CD4-positive, alpha-beta T cell treated with Interleukin-6 at 100 ng/mL for 8 hours (primary cell): Measurements from ENCODE around the gene EVL.
"Not testable (repeated sequence)": the region's sequence is repeated elsewhere in the genome, so short reads cannot be mapped to it uniquely, and the experiment has no call there.

Experiments used
- DNase-seq: peaks from one replicate; pipeline ENCODE4 v3.0.0-alpha.2; 2020; ENCODE audit warnings: mixed read lengths, low spot score

Gene EVL, protein sequence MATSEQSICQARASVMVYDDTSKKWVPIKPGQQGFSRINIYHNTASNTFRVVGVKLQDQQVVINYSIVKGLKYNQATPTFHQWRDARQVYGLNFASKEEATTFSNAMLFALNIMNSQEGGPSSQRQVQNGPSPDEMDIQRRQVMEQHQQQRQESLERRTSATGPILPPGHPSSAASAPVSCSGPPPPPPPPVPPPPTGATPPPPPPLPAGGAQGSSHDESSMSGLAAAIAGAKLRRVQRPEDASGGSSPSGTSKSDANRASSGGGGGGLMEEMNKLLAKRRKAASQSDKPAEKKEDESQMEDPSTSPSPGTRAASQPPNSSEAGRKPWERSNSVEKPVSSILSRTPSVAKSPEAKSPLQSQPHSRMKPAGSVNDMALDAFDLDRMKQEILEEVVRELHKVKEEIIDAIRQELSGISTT

DNA sequence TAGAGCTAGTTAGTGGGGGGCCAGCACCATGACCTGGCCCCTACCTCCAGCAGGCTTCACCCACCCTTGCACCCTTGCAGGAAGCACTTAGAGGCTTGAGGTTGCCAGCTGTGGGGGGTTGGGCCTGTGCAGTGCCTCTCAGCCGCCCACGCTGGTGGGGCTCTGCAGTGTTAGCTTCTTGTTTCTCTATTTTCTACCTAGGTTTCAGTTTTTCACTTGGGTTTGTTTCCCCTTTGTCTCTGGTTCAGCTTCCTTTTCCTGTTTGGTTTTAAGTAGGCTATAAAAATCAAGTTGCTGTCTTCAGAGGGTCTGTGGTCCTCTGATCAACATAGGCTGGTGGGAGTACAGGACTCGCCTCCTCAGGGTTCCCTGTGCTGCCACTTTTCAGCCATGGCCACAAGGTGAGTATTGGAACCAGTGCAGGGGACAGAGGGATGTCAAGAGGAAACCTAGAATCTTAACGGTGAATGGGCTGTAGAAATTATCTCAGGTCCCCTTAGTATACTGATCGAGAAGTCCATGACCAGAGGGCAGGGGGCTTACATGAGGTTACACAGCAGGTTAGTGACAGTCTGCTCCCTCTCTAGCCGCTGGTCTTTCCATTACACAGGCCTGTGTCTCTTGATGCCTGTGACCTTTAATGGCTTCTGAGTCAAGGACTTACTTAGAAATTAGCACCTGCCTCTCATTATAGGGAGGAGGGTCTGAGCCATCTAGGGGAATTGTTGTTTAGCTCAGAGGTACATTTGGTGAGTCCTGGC lies at the start of gene EVL:
TSS of gene EVL (plus strand) at position 312 of the 761 bp plus-strand sequence. CDS start at position 391, 79 bp downstream.
- DNase-seq, result peak; percentile 85

GRCh38 chr14:100017553-100017952 lies 47.7 kb upstream of the EVL start:
- DNase-seq, result no peak

DNA sequence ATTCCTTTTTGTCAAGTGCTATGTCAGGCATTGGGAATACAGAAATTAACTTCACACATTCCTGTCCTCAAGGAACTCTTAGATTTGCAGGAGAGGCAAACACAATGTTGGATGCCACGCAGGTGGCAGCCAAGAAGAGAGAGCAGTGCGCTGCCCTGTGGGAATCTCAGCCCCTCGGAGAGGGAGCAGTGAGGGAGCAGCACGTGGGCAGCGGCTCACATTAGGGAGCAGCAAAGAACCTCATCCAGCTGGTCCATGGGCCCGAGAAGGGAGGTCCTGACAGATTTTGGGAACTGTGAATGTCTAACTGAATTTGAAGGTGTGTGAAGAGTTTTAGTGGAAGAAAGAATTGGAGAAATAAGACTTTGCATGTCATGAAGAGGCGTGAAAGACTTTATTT lies 47.2 kb upstream of the EVL start:
- DNase-seq, result no peak

GRCh38 chr14:100018482-100018881 lies 46.7 kb upstream of the EVL start:
- DNase-seq, result no peak

DNA sequence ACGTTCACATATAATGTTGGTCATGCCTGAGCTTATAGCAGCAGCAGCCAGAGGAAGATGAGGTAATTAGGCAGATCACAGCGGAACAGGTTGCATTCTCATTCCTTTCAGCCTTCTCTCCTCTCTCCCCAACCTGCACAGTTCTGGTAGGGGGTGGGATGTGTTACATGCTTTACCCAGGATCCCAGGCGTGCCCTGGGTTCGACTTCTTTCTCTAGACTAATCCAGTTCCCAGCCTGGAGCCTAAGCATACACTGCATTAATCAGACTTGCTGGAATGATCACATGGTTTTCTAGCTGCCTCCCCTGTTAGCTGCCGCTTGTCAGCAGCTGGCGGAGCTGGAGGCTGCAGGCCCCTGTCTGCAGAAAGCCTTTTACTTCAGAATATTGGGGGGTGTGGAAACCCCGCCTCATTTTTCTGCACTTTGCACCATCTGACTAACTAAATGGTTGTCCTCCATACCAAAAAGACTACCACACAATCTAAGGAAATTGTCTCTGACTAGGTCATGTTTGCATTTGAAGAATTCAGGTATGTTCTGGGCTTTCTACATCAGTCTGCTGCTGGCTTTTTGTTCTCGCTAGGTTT lies 46.0 kb upstream of the EVL start:
- DNase-seq, result no peak

DNA sequence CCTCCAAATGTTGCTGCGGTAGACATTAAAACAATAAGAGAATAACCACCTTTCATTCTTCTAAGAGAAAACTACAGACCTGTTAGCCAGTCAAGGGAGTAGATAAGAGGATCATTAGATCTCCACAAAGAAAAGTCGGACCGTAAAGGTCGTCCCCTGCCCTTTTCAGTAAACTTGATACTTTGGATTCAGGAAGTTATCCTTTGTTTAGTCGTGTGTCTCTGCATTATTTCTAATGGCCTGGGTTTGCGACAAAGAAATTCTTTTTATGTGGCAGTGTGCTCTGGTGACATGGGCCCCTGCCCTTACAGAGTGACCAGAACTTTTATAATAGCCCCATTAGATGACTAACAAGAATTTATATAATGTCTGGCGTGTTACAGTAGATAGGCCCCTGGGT lies 44.6 kb upstream of the EVL start:
- DNase-seq, result no peak

DNA sequence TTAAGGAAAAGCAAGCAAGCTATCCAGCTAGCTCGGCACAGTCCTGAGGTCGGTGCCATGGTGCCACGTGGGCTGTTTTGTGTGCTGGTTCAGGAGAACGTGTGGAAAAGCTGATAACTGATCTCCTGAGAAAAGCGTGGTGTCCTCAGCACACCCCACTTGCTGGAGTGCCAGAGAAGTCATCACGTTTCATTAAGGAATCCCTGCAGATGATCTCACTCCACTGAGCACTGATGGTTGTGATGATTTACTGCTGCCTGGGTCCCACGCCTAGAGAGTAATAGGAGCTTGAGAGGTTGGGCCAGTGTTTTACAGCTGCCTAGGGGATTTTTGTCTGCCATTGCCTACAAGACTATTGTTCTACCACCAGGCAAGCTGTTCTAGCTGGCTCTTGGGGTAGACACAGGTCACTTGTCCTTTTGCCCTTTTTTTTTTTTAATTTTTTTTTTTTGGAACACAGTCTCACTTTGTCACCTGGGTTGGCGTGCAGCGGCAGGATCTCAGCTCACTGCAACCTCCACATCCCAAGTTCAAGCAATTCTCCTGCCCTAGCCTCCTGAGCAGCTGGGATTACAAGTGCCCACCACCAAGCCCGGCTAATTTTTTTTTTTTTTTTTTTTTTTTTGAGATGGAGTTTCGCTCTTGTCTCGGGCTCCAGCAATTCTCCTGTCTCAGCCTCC lies 42.3 kb upstream of the EVL start:
- no peak for DNase-seq

GRCh38 chr14:100025111-100025510 lies 40.1 kb upstream of the EVL start:
- DNase-seq, result peak; percentile 4

- no peak for DNase-seq
Observed at GRCh38 chr14:100027771-100028490, 37.3 kb upstream of the EVL start.

DNA sequence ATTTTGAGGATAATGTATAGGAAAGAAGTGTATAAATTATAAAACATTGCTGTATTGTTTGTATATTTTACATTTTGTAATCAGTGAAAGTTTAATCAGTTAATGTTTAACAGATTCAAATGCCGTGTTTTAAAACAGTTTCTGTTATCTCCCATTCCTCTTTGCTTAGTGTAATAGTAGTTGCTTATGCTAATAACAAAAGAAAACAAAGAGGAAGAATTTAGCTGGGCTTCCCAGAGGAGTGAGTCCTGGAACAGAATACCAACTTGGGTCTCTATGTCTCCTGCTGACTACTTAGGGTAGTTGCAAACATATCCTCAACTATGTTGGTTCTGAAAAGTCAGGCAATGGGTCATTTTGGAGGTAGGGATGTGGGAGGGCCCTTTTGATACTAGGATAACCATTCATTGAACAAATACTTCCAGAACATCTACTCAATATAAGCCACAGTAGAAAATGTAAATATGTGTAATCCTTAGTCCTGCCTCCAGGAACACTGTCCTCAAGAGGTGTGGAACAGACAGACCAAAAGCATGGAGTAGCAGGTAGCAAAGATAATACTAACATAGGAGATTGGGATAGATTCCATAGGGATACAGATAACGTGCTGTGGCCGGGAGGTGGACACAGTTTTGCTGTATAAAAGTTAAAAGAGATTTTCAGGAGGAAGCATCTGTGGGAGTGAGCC lies 36.1 kb upstream of the EVL start:
- no peak for DNase-seq

GRCh38 chr14:100030006-100030405 lies 35.2 kb upstream of the EVL start:
- DNase-seq, result not testable (repeated sequence)

DNA sequence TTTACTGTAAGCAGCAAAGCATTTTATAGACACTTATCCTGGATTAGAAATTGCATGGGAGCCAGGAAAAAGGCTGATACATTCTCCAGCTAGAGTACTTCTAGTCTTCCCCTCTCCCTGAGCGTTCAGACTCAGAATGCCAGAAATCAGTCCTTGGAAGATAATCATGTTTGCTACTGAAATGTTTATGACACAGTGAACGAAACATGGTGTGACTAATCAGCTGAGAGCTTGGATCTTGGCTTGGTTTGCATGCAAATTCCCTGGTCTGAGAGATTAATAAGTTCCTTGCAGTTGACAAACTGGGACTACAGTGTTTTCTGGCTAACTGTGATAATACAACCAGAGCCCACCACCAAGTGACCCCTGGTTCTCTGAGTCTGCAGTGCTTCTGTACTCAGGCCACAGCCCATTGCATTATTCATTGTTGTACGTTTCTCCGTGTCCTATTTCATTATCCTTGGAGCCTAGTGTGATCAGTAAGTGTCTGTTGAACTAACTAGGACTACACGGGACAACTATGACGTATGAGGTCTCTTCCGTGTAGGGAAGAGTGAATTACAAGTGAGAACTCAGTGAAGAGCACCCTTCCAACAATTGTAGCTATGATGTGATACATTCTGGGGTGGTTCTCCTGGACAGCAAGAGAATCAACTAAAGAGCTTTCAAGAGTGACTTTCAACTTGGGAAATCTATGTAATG lies 34.6 kb upstream of the EVL start:
- no peak for DNase-seq

DNA sequence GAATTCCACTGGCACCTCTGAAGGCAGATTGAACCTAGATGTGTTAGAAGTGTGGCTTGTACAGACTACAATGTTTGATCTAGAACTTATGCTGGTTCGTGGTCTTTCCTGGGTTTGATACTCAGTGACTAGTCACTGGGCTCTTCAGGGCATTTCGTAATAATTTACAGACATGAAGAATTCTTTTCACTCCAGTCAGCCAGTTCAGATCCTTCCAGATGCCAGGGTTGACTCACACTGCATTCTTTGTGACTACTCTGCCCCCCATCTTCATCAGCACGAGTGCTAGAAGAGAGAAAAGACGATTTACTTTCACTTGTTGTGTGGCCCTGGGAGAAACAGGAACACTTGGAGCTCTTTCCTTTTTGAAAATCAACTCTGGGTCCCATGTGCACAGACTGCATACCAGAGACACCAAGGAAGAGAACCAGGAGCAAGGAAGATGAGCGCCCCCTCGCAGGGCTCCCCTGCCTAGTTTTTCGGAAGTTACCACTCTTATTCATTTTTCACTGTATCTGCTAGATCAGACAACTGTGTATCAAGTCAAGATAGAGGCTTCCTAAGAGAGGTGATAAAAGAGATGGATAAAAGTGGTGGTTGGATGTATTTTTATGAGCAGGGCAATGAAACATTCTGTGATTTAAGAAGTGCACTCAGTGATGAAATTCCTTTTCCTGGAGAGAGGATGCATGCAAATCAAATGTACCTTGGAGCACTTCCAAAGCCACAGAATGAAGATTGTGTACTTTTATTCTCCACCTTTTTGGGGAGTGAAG lies 33.5 kb upstream of the EVL start:
- no peak for DNase-seq

DNA sequence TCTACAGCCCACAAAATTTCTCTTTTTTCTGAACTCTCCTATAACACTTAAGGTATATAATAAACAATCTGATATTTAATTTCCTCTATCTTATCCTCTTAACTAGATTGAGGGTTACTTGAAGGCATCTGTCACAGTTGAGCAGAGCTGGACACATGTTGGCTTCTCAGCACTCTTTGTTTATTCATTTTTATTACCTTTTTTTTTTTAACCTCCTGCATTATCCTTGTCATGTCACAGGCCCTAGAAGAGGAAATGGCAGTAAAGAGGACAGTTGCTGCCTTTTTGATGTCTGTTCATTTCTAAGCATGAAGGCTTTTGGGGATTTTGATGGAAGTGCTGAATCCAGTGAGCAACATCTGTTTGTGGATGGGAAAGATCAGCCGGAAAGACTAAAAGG lies 32.5 kb upstream of the EVL start:
- no peak for DNase-seq

GRCh38 chr14:100033347-100034075 lies 31.7 kb upstream of the EVL start:
- no peak for DNase-seq

GRCh38 chr14:100034468-100034867 lies 30.8 kb upstream of the EVL start:
- DNase-seq, result no peak

- no peak for DNase-seq
Observed at GRCh38 chr14:100034961-100035500, 30.2 kb upstream of the EVL start.

DNA sequence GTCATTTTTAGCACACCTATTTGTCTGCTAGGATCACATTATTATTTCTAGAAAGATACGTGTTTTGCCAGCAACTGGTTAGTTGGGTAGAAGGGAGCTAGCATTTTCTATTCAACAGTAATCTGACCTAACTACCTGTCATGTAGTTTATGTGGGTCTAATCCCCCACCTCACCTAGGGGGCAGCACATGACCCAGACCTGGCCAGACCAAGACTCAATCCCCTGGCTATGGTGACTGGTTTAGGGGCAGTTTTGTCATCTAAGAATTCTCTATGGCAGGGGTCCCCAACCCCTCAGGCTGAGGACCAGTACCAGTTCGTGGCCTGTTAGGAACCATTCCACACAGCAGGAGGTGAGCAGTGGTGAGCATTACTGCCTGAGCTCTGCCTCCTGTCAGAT lies 29.5 kb upstream of the EVL start:
- DNase-seq, result no peak

GRCh38 chr14:100037353-100037752 lies 27.9 kb upstream of the EVL start:
- DNase-seq, result no peak
